HepG2 (cell line): ENCODE data around the gene FTL. TPM values are rescaled to one million over a fixed set of nuclear protein-coding genes. Genes with fewer than 3 reads are reported as not detected.
A peak's percentile ranks its signal among the peaks of the same experiment; 100 is the strongest.

ENCODE experiments used
- AHDC1 ChIP-seq: sonication (generic); formaldehyde crosslinking; IDR thresholded peaks from 2 replicates; pipeline ENCODE4 v1.5.1; 2020; ENCODE audit warnings: mild to moderate bottlenecking, missing genetic modification reagents, borderline replicate concordance
- DNMT1 ChIP-seq: sonication (generic); formaldehyde crosslinking; IDR thresholded peaks from 2 replicates; pipeline ENCODE4 v1.5.1; 2020; ENCODE audit warnings: mild to moderate bottlenecking, missing genetic modification reagents
- EEA1 ChIP-seq: sonication (generic); formaldehyde crosslinking; IDR thresholded peaks from 2 replicates; pipeline ENCODE4 v1.5.1; 2020; ENCODE audit warnings: mild to moderate bottlenecking, missing genetic modification reagents, borderline replicate concordance
- GATAD1 ChIP-seq: IDR thresholded peaks from 2 replicates; pipeline ENCODE4 v1.6.1; 2016; ENCODE audit warnings: missing genetic modification reagents, missing compliant biosample characterization
- MAZ ChIP-seq, 2 experiments: sonication (generic) in 1 of 2; formaldehyde crosslinking in 1 of 2; IDR thresholded peaks; 2 replicates each; pipeline versions ENCODE4 v1.5.0 to v1.6.1; 2012 to 2020; ENCODE audit warnings: low read depth in 2 of 2, mild to moderate bottlenecking in 2 of 2, borderline replicate concordance in 1 of 2, improper control_type of control experiment in 1 of 2, low read length in 1 of 2, missing genetic modification reagents in 1 of 2, moderate library complexity in 1 of 2
- MIXL1 ChIP-seq: IDR thresholded peaks from 2 replicates; pipeline ENCODE4 v1.6.1; 2016
- MTF2 ChIP-seq: sonication (generic); formaldehyde crosslinking; IDR thresholded peaks from 2 replicates; pipeline ENCODE4 v1.5.0; 2020; ENCODE audit warnings: missing genetic modification reagents, borderline replicate concordance
- NFIB ChIP-seq: sonication (generic); formaldehyde crosslinking; IDR thresholded peaks from 2 replicates; pipeline ENCODE4 v1.9.0; 2021; ENCODE audit warnings: missing genetic modification reagents, mild to moderate bottlenecking, borderline replicate concordance
- SAFB2 ChIP-seq: sonication (generic); formaldehyde crosslinking; IDR thresholded peaks from 2 replicates; pipeline ENCODE4 v1.5.1; 2020; ENCODE audit warnings: missing genetic modification reagents, low read depth, mild to moderate bottlenecking, borderline replicate concordance
- SNAPC4 ChIP-seq: sonication (generic); formaldehyde crosslinking; IDR thresholded peaks from 2 replicates; pipeline ENCODE4 v1.4.0; 2020; ENCODE audit warnings: mild to moderate bottlenecking, missing genetic modification reagents
- SOX6 ChIP-seq, 2 experiments: fragments of 450-650 bp in 1 of 2; sonication (generic) in 1 of 2; formaldehyde crosslinking in 1 of 2; IDR thresholded peaks; 2 replicates each; pipeline versions ENCODE4 v1.4.0 to v1.6.1; 2017 to 2020; ENCODE audit warnings: antibody characterized with exemption in 1 of 2, mild to moderate bottlenecking in 1 of 2, missing genetic modification reagents in 1 of 2
- STAG1 ChIP-seq: sonication (generic); formaldehyde crosslinking; IDR thresholded peaks from 2 replicates; pipeline ENCODE4 v1.4.0; 2020; ENCODE audit warnings: missing genetic modification reagents
- ZMAT5 ChIP-seq: sonication (generic); formaldehyde crosslinking; IDR thresholded peaks from 2 replicates; pipeline ENCODE4 v1.5.0; 2020; ENCODE audit warnings: mild to moderate bottlenecking, low read depth, missing genetic modification reagents, borderline replicate concordance
- ZNF234 ChIP-seq: sonication (generic); formaldehyde crosslinking; conservative IDR thresholded peaks from 2 replicates; pipeline ENCODE4 v1.5.1; 2020; ENCODE audit warnings: mild to moderate bottlenecking, missing genetic modification reagents
- ZNF354B ChIP-seq: sonication (generic); formaldehyde crosslinking; IDR thresholded peaks from 2 replicates; pipeline ENCODE4 v1.8.0; 2022; ENCODE audit warnings: mild to moderate bottlenecking, missing genetic modification reagents
- ZNF567 ChIP-seq: sonication (generic); formaldehyde crosslinking; IDR thresholded peaks from 2 replicates; pipeline ENCODE4 v1.8.1; 2023; ENCODE audit warnings: mild to moderate bottlenecking, missing genetic modification reagents, borderline replicate concordance
- ZNF569 ChIP-seq: sonication (generic); formaldehyde crosslinking; IDR thresholded peaks from 2 replicates; pipeline ENCODE4 v1.5.0; 2020; ENCODE audit warnings: mild to moderate bottlenecking, missing genetic modification reagents, moderate library complexity, borderline replicate concordance
- ZNF639 ChIP-seq: conservative IDR thresholded peaks from 2 replicates; pipeline ENCODE4 v1.6.1; 2018; ENCODE audit warnings: missing genetic modification reagents
- polyA plus RNA-seq, 8 experiments: library from polyadenylated mRNA; depleted of rRNA in 3 of 8; stranded (reverse) in 7 of 8; unstranded in 1 of 8; fragments of >200 nt; fragmentation: Illumina TruSeq in 4 of 8; extraction: Trizol in 4 of 8; gene quantifications; 2 replicates each; pipeline versions ENCODE4 v1.2.1 to v1.2.3, GENCODE V29; 2011 to 2016; ENCODE audit warnings: low read depth in 4 of 8, missing spikeins in 1 of 8, mixed read lengths in 1 of 8; ENCODE audit not compliant: insufficient read depth in 1 of 8
- total RNA-seq, 5 experiments: library from RNA; depleted of rRNA; stranded (reverse); fragments of >200 nt; fragmentation: Illumina TruSeq; extraction: Trizol; gene quantifications; 2 replicates each; pipeline ENCODE4 v1.2.3, GENCODE V29; 2016; ENCODE audit warnings: low read depth in 1 of 5

The FTL gene
- total and polyA plus RNA-seq, 2 of the 13 experiments (the other 11 are each of a cell fraction or from before 2014, with no cell fraction given) = 2,721 to 8,800 TPM

- TF ChIP-seq MAZ (IDR thresholded peaks at IDR 0.05; ENCODE audit: borderline replicate concordance, low read depth, low read length) = no peak
- TF ChIP-seq MAZ (CRISPR knock-in tag; IDR thresholded peaks at IDR 0.05; ENCODE audit: low read depth) = no peak
- TF ChIP-seq STAG1 = peak; percentile 39
- no peak for TF ChIP-seq SNAPC4
- TF ChIP-seq ZNF234 (CRISPR knock-in tag) = no peak
- no peak for TF ChIP-seq ZNF567
- no peak for TF ChIP-seq SAFB2 (CRISPR knock-in tag)
- no peak for TF ChIP-seq ZNF639 (CRISPR knock-in tag)
- no peak for TF ChIP-seq AHDC1 (CRISPR knock-in tag)
- no peak for TF ChIP-seq ZNF569
- TF ChIP-seq DNMT1 (CRISPR knock-in tag) = no peak
- no peak for TF ChIP-seq GATAD1 (CRISPR knock-in tag)
- TF ChIP-seq NFIB (CRISPR knock-in tag) = no peak
- no peak for TF ChIP-seq MIXL1 (CRISPR knock-in tag)
- TF ChIP-seq MTF2 (CRISPR knock-in tag) = no peak
- TF ChIP-seq ZNF354B (CRISPR knock-in tag) = no peak
- TF ChIP-seq SOX6 (IDR thresholded peaks at IDR 0.05) = no peak
- TF ChIP-seq SOX6 (CRISPR knock-in tag; IDR thresholded peaks at IDR 0.05) = no peak
- no peak for TF ChIP-seq ZMAT5 (CRISPR knock-in tag)
- no peak for TF ChIP-seq EEA1 (CRISPR knock-in tag)
These were observed 32.9 kb downstream of the FTL start (continued) for GRCh38 chr19:48997972-48998371.
